Memory B cell (primary cell): ENCODE data around the gene LRRC2.
A peak's percentile ranks its signal among the peaks of the same experiment; 100 is the strongest.
"Not testable (repeated sequence)": the region's sequence is repeated elsewhere in the genome, so short reads cannot be mapped to it uniquely, and the experiment has no call there.

Experiments used
- ATAC-seq: fragments of 150-1000 bp; cut with Tn5 transposase; 2 replicates; pipeline ENCODE4 v1.10.0; 2021; ENCODE audit warnings: low read depth, mild to moderate bottlenecking, moderate library complexity
- DNase-seq, 2 donors: peaks; one replicate each; pipeline ENCODE4 v3.0.0; 2022; ENCODE audit warnings: low spot score in 2 of 2
- H3K27ac Mint-ChIP-seq: one replicate; pipeline ENCODE4 v1.8.0; 2022; ENCODE audit warnings: mild to moderate bottlenecking, moderate library complexity, mixed read lengths
- H3K27me3 Mint-ChIP-seq: one replicate; pipeline ENCODE4 v1.8.0; 2022; ENCODE audit warnings: mixed read lengths
- H3K36me3 Mint-ChIP-seq: one replicate; pipeline ENCODE4 v1.8.0; 2022; ENCODE audit warnings: mild to moderate bottlenecking, mixed read lengths
- H3K4me1 Mint-ChIP-seq: one replicate; pipeline ENCODE4 v1.8.0; 2022; ENCODE audit warnings: mixed read lengths
- H3K4me3 Mint-ChIP-seq: one replicate; pipeline ENCODE4 v1.8.0; 2022; ENCODE audit warnings: mild to moderate bottlenecking, moderate library complexity, mixed read lengths
- H3K9me3 Mint-ChIP-seq: one replicate; pipeline ENCODE4 v1.8.0; 2022; ENCODE audit warnings: mixed read lengths

The LRRC2 gene

DNA sequence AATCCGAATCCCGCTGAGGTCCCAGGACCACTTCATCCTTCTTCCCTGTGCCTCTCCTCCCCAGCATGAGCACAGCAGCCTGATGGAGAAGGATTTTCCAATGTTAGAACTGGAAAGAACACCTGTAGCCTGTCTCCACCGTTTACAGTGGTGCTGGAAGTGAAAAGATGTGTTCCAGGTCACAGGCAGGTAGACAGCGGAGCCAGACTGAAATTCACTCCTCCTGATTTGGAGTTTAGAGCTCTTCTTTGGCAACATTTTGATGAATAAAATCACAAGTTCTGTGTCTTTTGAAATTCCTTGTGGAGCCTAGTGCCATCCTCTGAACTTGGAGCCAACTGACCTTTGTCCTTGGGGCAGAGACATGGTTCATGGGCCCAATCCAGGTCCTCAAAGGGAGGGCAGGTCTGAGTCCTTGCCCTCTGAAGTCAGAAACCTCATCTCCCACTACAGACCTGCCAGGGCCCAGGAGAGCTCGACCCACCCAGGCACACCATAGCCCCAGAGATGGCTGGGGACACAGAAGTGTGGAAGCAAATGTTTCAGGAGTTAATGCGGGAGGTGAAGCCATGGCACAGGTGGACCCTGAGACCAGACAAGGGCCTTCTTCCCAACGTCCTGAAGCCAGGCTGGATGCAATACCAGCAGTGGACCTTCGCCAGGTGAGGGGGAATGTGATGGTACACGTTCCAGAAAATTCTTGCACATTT, 68.4 kb downstream of the LRRC2 start, which contains the start of gene RTP3:
Gene RTP3, plus strand, starts transcription at position 421 of the 710 bp plus-strand sequence. Its CDS starts 87 bp downstream, at position 508.
- H3K36me3 Mint-ChIP-seq = no peaks in the 10 kb centered on the region
- no peak for DNase-seq

DNA sequence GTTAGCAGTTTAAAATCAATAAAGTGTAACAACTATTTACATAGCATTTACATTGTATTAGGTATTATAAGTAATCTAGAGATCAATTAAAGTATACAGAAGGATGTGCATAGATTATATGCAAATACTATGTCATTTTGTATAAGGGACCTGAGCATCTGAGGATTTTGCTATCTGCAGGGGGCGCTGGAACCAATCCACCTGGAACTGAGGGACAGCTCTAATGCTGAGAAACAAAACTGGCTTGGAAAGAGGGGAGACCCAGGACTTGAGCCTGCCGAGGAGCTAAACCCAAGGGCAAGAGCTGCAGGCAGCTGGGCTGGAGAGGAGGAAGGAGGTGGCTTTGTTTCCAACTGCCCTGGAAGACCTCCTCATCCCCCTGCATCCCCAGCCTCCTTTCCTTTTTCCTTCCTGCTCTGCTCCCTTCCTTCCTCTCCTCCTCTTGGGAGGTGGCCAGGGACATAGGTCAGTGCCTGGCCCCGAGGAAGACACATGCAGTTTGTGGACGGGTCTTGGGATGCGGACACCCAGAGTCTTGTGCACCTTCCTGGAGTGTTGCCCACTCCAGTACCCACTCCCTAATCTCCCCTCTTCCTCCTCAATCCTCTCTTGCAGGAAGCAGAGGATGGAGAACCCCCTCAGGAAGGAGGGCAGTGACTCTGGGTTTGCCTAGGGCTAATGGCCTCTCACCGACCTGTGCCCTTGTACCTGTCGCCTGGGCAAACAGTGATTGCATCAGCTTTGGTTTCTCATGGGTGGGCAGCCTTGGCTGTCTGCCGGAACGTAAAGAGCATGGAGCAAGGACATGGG, 69.2 kb downstream of the LRRC2 start:
- DNase-seq (peak; percentile 17 to 36), ATAC-seq (peak; percentile 60)
- Mint-ChIP-seq H3K4me1 (peaks cover 18% of the 10 kb centered on the region), H3K27ac (no peak overlapping the region), H3K4me3 (no peak overlapping the region), H3K9me3 (no peaks in the 10 kb centered on the region), H3K27me3 (no peaks in the 10 kb centered on the region), H3K36me3 (no peaks in the 10 kb centered on the region)

More for the DNA sequence above, 68.4 kb downstream of the LRRC2 start, which contains the start of gene RTP3:
- Mint-ChIP-seq H3K4me1 (peaks cover 18% of the 10 kb centered on the region), H3K27ac (no peak within 1 kb of the TSS), H3K27me3 (no peaks in the 10 kb centered on the region), H3K4me3 (no peak within 1 kb of the TSS), H3K9me3 (no peaks in the 10 kb centered on the region)
- ATAC-seq = no peak

DNA sequence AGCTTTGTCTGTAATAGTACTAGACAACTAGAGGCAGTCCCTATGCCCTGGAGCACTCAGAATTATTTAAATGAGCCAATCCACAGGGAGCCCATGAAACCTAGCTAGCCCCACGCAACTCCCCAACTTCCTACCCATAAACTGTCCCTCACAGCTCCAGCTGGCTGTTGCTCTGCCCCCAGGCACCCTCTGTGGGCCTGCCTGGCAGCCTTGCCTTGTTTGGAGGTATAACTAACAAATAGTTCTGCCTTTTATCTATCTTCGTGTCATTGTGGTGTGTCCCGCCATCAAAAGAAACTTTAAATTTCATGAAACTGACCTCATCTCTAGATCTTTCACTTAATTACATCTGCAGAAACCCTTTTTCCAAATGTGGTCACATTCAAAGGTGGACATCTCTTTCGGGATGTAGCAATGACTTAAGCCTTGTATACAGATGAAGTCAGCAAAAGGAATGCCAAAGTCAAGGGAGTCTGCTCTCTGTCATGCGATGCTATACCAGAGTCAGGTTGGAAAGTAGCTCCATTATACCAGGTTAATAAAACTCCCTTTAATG, 70.1 kb downstream of the LRRC2 start:
- Mint-ChIP-seq H3K36me3 (no peaks in the 10 kb centered on the region), H3K9me3 (no peaks in the 10 kb centered on the region), H3K4me3 (no peak overlapping the region), H3K27me3 (no peaks in the 10 kb centered on the region), H3K4me1 (peaks cover 15% of the 10 kb centered on the region), H3K27ac (no peak overlapping the region)
- DNase-seq (no peak), ATAC-seq (no peak)

DNA sequence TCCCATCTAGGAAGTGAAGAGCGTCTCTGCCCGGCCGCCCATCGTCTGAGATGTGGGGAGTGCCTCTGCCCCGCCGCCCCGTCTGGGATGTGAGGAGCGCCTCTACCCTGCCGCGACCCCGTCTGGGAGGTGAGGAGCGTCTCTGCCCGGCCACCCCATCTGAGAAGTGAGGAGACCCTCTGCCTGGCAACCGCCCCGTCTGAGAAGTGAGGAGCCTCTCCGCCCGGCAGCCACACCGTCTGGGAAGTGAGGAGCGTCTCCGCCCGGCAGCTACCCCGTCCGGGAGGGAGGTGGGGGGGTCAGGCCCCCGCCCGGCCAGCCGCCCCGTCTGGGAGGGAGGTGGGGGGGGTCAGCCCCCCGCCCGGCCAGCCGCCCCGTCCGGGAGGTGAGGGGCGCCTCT, 71.6 kb downstream of the LRRC2 start:
- H3K4me3 Mint-ChIP-seq, H3K36me3 Mint-ChIP-seq, H3K27me3 Mint-ChIP-seq, ATAC-seq, H3K27ac Mint-ChIP-seq, H3K9me3 Mint-ChIP-seq, DNase-seq: not testable (repeated sequence)
- H3K4me1 Mint-ChIP-seq = peaks cover 11% of the 10 kb centered on the region

DNA sequence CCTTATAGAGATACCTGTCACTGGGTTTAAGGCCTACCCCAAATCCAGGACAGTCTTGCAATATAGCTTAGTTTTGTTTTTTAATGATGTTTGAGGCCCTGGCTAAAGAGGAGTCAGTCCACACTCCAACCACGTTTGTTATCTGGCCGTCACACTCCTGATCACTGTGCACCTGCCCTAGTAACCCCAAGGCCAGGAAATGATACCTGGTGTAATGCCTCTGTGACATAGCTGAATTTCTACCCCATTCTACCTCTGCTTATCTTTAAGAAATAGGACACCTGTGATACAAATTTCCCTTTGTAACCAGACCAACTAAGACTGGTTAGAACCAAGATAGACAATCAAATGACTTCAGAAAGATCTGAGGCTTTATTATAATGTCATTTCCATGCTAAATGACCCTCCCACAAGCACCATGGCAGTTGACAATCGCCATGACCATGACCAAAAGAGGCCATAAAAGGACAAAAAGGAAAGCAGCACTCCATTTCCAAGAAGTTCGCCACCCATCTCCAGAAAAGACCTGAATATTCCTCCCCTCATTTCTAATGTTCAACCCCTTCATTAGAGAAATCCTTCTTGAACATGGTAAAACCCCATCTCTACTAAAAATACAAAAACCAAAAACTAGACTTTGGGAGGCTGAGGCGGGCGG, 73.1 kb downstream of the LRRC2 start:
- H3K4me3 Mint-ChIP-seq = no peak overlapping the region
- H3K36me3 Mint-ChIP-seq = no peaks in the 10 kb centered on the region
- H3K9me3 Mint-ChIP-seq = no peaks in the 10 kb centered on the region
- no peaks in the 10 kb centered on the region for H3K27me3 Mint-ChIP-seq
- peaks cover 19% of the 10 kb centered on the region for H3K4me1 Mint-ChIP-seq
- no peak overlapping the region for H3K27ac Mint-ChIP-seq
- DNase-seq (no peak), ATAC-seq (no peak)

DNA sequence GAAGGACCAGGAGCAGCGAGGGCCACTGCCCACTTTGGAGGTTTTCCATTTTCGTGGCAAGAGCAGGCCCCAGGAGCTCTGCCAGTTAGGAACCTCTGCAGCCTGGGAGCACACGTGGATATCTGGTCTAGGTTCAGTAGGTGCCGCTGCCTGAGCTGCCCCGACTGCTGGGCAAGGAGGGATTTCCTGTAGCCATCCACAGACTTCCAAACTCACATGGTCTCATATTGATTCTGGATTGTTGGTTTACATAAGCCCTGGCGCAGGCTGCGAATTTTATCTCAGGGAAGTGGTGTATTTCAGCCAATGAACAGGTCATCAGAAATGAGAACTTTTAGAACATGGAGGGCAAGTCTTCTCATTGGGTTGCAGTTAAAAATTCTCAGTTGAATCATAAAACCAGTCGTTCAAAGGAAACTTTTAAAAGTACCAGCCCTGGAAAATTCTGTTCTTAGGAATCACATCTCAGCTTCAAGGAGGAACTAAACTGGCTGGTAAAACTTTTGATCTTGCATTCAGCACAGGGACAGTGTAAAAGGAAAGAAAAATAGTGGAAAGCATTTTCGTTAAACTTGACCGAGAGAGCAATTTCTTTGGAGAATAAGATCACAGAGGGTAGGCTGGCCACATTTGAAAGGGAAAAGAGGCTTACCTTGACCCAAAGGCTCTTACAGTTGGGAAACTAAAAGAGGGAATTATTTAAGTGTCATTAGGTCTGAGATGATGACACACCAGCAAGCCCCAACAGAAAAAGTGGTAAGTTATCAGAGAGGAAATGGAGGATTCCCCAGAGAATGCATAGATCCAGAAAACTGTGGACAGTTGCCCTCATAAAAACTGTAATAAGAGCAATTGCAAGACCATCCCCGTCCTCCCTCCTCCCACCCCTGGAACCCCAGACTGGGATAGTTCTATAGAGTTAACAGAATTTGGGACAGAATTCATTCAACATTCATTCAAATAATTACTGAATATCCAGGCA, 74.7 kb downstream of the LRRC2 start:
- no peak for DNase-seq
- Mint-ChIP-seq H3K36me3 (no peaks in the 10 kb centered on the region), H3K27me3 (no peaks in the 10 kb centered on the region), H3K9me3 (no peaks in the 10 kb centered on the region), H3K4me3 (no peak overlapping the region), H3K4me1 (peaks cover 11% of the 10 kb centered on the region), H3K27ac (no peak overlapping the region)
- ATAC-seq = no peak

DNA sequence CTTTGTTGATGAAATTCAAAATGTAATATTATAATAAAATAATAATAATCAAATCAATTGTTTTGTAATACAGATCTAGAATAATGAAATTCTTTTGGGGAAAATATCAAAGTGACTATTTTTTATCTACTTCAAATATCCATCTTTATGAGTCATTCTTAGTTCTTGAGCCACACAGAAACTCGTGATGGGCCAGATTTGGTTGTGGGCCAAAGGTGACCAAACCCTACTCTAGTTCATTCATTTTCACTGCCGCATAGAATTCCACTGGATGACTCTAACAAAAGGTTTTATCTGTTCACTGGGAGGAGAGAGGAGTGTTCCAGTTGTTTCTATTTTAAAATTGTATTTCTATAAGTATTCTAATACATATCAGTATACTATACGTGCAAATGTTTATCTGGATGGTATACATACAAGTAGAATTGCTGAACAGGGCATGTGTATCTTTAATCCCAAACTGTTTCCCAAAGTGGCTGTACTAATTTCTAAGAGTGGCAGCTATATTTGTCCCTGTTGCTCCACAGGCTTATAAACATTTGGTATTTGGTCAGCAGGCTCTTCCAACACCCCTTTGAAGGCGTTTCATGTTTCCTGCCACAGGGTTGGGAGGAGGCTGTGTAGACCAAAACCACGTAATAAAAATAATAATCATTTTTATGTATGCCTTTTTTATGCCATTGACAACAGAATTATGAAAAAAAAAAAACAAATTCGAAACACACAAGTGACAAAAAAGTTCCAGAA, 75.6 kb downstream of the LRRC2 start:
- H3K27ac Mint-ChIP-seq = no peak overlapping the region
- H3K4me1 Mint-ChIP-seq = peaks cover 8% of the 10 kb centered on the region
- no peak for DNase-seq
- no peaks in the 10 kb centered on the region for H3K27me3 Mint-ChIP-seq
- H3K4me3 Mint-ChIP-seq = no peak overlapping the region
- ATAC-seq = no peak
- H3K9me3 Mint-ChIP-seq = no peaks in the 10 kb centered on the region
- no peaks in the 10 kb centered on the region for H3K36me3 Mint-ChIP-seq

DNA sequence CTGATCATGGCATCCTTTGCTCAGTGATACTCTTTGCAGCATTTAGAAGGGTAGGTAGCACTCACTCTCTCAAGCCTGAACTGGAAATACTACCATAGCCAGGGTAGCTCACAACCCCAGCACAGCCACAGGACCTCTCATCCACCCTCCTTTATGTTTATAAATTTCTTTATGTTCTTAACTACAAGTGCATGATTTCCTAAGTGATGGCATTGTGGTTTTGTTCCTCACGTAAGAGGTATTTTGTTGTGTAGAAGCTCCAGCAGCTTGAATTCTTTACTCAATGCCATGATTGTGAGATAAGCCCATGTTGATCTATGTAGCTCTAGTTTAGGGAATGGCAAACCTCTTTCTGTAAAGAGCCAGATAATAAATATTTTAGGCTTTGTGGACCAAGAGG, 76.2 kb downstream of the LRRC2 start:
- no peak for ATAC-seq
- Mint-ChIP-seq H3K4me1 (peaks cover 8% of the 10 kb centered on the region), H3K27ac (no peak overlapping the region), H3K27me3 (no peaks in the 10 kb centered on the region), H3K4me3 (no peak overlapping the region), H3K36me3 (no peaks in the 10 kb centered on the region), H3K9me3 (no peaks in the 10 kb centered on the region)
- no peak for DNase-seq

DNA sequence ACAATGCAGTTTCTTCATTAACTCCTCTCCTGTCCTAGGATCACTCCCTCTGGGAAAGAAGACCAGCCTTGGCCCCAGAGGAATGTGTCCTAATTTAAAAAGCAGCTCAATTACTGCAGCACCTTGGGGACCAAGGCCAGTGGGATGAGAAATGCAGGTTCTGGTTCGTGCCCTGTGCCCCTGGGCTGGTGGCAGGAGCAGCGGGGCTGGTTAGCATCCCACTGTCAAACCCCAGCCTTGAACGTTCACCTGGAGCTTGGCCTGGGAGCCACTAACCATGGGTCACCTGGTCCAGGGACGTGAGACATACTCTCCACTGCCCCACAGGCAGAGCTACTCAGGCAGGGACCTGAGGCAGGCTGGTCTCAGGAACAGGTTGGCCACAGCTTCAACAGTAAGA, 76.7 kb downstream of the LRRC2 start:
- no peak overlapping the region for H3K4me3 Mint-ChIP-seq
- no peaks in the 10 kb centered on the region for H3K9me3 Mint-ChIP-seq
- H3K4me1 Mint-ChIP-seq = peaks cover 8% of the 10 kb centered on the region
- ATAC-seq (no peak), DNase-seq (no peak)
- no peaks in the 10 kb centered on the region for H3K27me3 Mint-ChIP-seq
- no peak overlapping the region for H3K27ac Mint-ChIP-seq
- H3K36me3 Mint-ChIP-seq = no peaks in the 10 kb centered on the region

DNA sequence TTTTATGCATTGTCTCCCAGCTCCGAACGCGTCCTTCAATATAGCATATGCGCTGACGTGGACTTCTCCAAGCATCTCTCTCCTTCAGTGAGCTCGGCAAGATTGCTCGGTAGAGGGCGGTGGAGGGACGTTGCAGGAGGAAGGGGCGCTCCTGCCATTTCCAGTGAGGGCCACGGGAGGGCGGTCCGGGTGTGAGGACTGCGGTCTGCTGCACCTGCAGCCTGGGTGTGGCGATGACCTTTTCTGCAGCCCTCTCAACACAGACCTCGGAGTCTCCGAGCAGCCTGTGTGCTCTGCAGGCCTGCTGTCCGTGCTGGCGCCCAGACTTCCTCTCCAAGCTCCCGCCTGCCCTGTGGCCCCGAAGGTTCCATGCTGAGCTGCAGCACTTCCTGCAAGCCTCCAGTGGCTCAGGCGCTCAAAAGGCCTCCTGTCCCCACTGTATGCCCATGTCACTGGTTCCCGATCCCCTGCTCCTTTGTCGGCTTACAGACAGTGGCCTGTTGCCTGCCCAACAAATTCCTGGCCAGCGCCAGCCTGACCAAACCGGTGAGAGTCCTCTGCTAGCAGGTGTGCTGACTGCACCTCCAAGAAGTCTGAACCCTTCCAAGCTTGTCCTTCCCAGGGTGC, 77.3 kb downstream of the LRRC2 start:
- ATAC-seq (peak; percentile 98), DNase-seq (peak; percentile 95 to 97)
- Mint-ChIP-seq H3K27ac (no peak overlapping the region), H3K27me3 (no peaks in the 10 kb centered on the region), H3K9me3 (no peaks in the 10 kb centered on the region), H3K36me3 (no peaks in the 10 kb centered on the region), H3K4me1 (peaks cover 8% of the 10 kb centered on the region), H3K4me3 (peak overlapping the region; percentile 70)

DNA sequence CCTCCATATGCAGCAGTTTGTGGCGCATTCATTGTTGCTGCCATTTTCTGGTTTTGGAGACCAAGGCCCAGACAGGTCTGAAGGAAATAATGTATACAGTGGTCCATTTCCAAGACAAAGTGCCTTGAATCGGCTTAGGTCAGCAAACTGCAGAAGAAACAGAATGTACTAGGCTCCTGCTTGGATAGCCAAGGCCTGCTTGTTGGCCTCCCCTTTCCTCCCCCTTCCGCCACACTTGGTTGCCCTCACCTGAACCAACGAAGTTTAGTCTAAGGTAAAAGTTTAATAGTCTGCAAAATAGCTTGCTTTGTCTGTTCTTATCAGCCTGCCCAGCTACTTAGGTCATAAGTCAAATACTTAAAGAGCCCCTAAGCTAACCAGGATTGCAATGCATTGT, 80.3 kb downstream of the LRRC2 start:
- peaks cover 8% of the 10 kb centered on the region for H3K27me3 Mint-ChIP-seq
- no peak overlapping the region for H3K27ac Mint-ChIP-seq
- ATAC-seq (no peak), DNase-seq (no peak)
- no peaks in the 10 kb centered on the region for H3K36me3 Mint-ChIP-seq
- H3K9me3 Mint-ChIP-seq = no peaks in the 10 kb centered on the region
- H3K4me3 Mint-ChIP-seq = no peak overlapping the region
- peaks cover 8% of the 10 kb centered on the region for H3K4me1 Mint-ChIP-seq

DNA sequence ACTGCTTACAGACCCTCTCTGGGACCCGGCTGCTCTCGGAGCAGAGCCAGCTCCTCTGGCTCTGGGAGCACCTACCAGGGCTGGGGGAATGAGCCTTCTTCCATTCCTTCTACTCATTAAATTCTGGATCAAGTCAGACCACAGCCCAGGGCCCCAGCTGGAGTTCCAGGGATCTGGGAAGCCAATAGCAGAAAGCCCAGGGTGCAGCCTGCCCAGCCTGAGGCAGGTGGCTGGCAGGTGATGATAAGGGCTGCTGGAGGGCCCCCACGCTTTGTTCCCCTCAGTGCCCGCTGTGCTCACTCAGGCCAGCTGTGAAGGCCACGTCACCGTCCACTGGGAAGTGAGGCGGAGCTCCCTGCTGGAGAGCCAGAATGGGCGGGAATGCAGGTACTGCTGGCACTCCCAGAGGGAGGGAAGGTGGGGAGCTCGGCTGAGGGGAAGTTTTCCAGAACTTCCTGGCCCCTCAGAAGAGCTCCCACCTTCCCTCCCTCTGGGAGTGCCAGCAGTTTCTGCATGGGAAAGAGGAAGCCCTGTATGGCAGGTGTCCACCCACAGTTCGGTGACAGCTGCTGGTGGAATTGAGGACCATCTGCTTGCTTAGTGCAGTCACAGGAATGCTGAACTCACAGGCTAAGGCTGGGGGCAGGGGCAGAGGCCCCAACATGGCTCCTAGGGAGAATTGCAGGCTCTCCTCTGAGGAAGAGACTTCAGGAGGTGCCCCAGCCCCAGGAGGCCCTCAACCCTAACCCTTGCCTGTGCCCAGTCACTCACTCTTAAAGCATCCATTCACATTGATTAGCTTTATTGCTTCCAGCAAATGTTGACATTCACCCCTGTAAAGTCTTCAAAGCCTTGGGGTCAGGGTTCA, 81.0 kb downstream of the LRRC2 start:
- ATAC-seq (no peak), DNase-seq (no peak)
- no peaks in the 10 kb centered on the region for H3K36me3 Mint-ChIP-seq
- H3K27ac Mint-ChIP-seq = no peak overlapping the region
- no peak overlapping the region for H3K4me3 Mint-ChIP-seq
- H3K9me3 Mint-ChIP-seq = no peaks in the 10 kb centered on the region
- peaks cover 10% of the 10 kb centered on the region for H3K27me3 Mint-ChIP-seq
- peaks cover 8% of the 10 kb centered on the region for H3K4me1 Mint-ChIP-seq
